Progenitor cell of endocrine pancreas (in vitro differentiated cells): ENCODE results near the gene EIF4ENIF1. TPM values are rescaled to one million over a fixed set of nuclear protein-coding genes. Genes with fewer than 3 reads are reported as not detected.
"Not testable (repeated sequence)": the region's sequence is repeated elsewhere in the genome, so short reads cannot be mapped to it uniquely, and the experiment has no call there.

Experiments
- DNase-seq: peaks from one replicate; pipeline ENCODE4 v3.0.0; 2021; ENCODE audit warnings: low spot score; ENCODE audit not compliant: unreplicated experiment
- H3K27ac Mint-ChIP-seq: 2 replicates; pipeline ENCODE4 v1.8.0; 2021; ENCODE audit warnings: mild to moderate bottlenecking, moderate library complexity, mixed read lengths
- H3K27me3 Mint-ChIP-seq: 2 replicates; pipeline ENCODE4 v1.8.0; 2021; ENCODE audit warnings: mixed read lengths
- H3K36me3 Mint-ChIP-seq: 2 replicates; pipeline ENCODE4 v1.8.0; 2022; ENCODE audit warnings: mixed read lengths; ENCODE audit not compliant: insufficient read depth
- H3K4me1 Mint-ChIP-seq: 2 replicates; pipeline ENCODE4 v1.8.0; 2021; ENCODE audit warnings: low read depth, mixed read lengths
- H3K4me3 Mint-ChIP-seq: 2 replicates; pipeline ENCODE4 v1.8.0; 2021; ENCODE audit warnings: low read depth, mild to moderate bottlenecking, moderate library complexity, mixed read lengths
- H3K9me3 Mint-ChIP-seq: 2 replicates; pipeline ENCODE4 v1.8.0; 2021; ENCODE audit warnings: low read depth, mixed read lengths
- CTCF ChIP-seq: fragments of 200-600 bp; sonication (generic); IDR thresholded peaks from one replicate; pipeline ENCODE4 v1.5.0; 2021; ENCODE audit warnings: antibody characterized with exemption, mild to moderate bottlenecking; ENCODE audit not compliant: unreplicated experiment
- total RNA-seq: library from RNA; stranded (reverse); gene quantifications from 2 replicates; pipeline ENCODE4 v1.2.1, GENCODE V29; 2021

The EIF4ENIF1 gene
- total RNA-seq, 1 donor from 2014 or later: 46.5 TPM

- no peak for TF ChIP-seq CTCF
- no peak overlapping the region for H3K4me3 Mint-ChIP-seq
- DNase-seq: no peak
- H3K4me1 Mint-ChIP-seq: peaks cover 4% of the 10 kb centered on the region
- H3K36me3 Mint-ChIP-seq: peaks cover 5% of the 10 kb centered on the region
- H3K27ac Mint-ChIP-seq: no peak overlapping the region
- no peaks in the 10 kb centered on the region for H3K27me3 Mint-ChIP-seq
- H3K9me3 Mint-ChIP-seq: no peaks in the 10 kb centered on the region
Measured at GRCh38 chr22:31530823-31531195, 41.2 kb upstream of the EIF4ENIF1 start.

DNA sequence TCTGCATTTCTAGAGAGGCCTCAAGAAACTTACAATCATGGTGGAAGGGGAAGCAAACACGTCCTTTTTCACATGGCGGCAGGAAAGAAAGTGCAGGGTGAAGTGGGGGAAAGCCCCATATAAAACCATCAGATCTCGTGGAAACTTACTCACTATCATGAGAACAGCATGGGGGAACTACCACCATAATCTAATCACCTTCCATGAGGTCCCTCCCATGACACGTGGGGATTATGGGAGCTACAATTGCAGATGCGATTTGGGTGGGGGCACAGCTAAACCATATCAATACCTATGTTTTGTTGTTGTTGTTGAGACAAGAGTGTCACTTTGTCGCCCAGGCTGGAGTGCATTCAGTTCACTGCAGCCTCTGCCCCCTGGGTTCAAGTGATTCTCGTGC lies 36.6 kb upstream of the EIF4ENIF1 start:
- Mint-ChIP-seq H3K4me1 (no peaks in the 10 kb centered on the region), H3K27me3 (no peaks in the 10 kb centered on the region), H3K9me3 (no peaks in the 10 kb centered on the region), H3K4me3 (no peak overlapping the region), H3K27ac (no peak overlapping the region), H3K36me3 (peaks cover 5% of the 10 kb centered on the region)
- no peak for TF ChIP-seq CTCF
- no peak for DNase-seq

GRCh38 chr22:31524132-31524531 lies 34.5 kb upstream of the EIF4ENIF1 start:
- not testable (repeated sequence) for H3K9me3 Mint-ChIP-seq, H3K4me3 Mint-ChIP-seq, DNase-seq, H3K36me3 Mint-ChIP-seq, H3K4me1 Mint-ChIP-seq, H3K27me3 Mint-ChIP-seq, H3K27ac Mint-ChIP-seq

GRCh38 chr22:31520051-31520450 lies 30.4 kb upstream of the EIF4ENIF1 start:
- H3K36me3 Mint-ChIP-seq: peaks cover 4% of the 10 kb centered on the region

GRCh38 chr22:31509061-31509762 lies 19.6 kb upstream of the EIF4ENIF1 start:
- H3K36me3 Mint-ChIP-seq: peaks cover 10% of the 10 kb centered on the region
- H3K9me3 Mint-ChIP-seq: peaks cover 7% of the 10 kb centered on the region
- no peak for TF ChIP-seq CTCF
- DNase-seq: no peak
- H3K27ac Mint-ChIP-seq: no peak overlapping the region
- H3K4me1 Mint-ChIP-seq: no peaks in the 10 kb centered on the region
- no peaks in the 10 kb centered on the region for H3K27me3 Mint-ChIP-seq
- no peak overlapping the region for H3K4me3 Mint-ChIP-seq

More at GRCh38 chr22:31520051-31520450, 30.4 kb upstream of the EIF4ENIF1 start:
- Mint-ChIP-seq H3K27me3 (no peaks in the 10 kb centered on the region), H3K27ac (no peak overlapping the region), H3K4me1 (no peaks in the 10 kb centered on the region), H3K4me3 (no peak overlapping the region), H3K9me3 (no peaks in the 10 kb centered on the region)
- TF ChIP-seq CTCF: no peak
- DNase-seq: no peak

DNA sequence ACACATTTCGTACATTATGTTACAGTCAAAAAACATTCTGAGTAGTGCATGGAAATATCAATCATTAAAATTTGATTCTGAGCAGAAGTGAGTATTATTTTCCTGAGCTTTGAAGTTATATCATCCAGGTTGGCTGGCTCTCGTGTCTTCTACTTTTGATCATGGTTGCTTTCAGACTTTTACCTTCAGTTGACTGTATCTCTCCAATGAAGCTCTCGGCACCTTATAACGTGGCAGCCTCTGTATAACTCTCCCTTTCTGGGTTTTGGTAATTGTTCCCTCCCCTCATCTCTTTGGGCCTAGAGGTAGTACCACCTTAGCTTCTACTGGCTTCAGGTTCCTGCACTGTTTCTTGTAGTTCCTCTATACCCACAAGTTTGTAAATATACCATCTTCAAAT lies 18.9 kb upstream of the EIF4ENIF1 start:
- peaks cover 7% of the 10 kb centered on the region for H3K9me3 Mint-ChIP-seq
- no peak overlapping the region for H3K27ac Mint-ChIP-seq
- no peak for TF ChIP-seq CTCF
- no peak for DNase-seq
- H3K4me1 Mint-ChIP-seq: no peaks in the 10 kb centered on the region
- H3K27me3 Mint-ChIP-seq: no peaks in the 10 kb centered on the region
- no peak overlapping the region for H3K4me3 Mint-ChIP-seq
- peaks cover 10% of the 10 kb centered on the region for H3K36me3 Mint-ChIP-seq

DNA sequence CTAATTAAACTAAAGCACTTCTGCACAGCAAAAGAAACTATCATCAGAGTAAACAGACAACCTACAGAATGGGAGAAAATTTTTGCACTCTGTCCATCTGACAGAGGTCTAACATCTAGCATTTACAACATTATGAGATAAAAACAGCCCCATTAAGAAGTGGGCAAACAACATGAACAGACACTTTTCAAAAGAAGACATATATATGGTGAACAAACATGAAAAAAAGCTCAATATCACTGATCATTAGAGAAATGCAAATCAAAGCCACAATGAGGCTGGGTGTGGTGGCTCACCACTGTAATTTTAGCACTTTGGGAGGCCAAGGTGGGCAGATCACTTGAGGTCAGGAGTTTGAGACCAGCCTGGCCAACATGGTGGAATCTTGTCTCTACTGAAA lies 17.9 kb upstream of the EIF4ENIF1 start:
- H3K9me3 Mint-ChIP-seq, H3K4me1 Mint-ChIP-seq, H3K27me3 Mint-ChIP-seq, H3K36me3 Mint-ChIP-seq, H3K27ac Mint-ChIP-seq, DNase-seq, H3K4me3 Mint-ChIP-seq: not testable (repeated sequence)
